ENCODE data around the gene PDCD1LG2.

DNA sequence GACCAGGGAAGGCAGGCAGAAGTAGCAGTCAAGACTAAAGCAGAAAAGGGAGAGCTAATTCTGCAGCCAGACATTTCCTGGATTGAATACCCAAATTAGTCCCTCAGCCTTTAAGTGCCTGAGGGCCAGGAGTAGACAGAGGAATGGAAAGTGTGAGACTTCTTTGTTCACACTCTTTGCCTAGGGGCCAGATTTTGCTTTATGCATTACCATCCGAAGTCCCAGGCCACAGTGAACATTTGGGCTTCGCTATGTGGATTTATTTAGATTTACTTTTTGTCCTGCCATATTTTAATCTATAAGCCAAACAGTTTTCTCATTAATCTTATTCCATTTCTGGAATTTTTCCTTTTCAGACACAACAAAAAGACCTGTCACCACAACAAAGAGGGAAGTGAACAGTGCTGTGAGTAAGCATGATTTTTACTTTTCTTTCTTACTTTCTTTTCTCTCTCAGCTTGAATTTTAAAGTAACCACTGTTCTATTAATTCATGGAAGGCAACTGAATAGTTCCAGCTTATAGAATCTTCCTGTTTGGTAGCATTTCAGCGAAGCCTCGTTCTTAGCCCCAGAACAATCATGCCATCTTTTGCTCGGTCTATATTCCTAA, 52.6 kb downstream of the PDCD1LG2 start:
- TF ChIP-seq POLR2A (IDR thresholded peaks at IDR 0.05) (no peak), CTCF (IDR thresholded peaks at IDR 0.05) (no peak)

All from thyroid gland (tissue), 4 donors.